Esophagus squamous epithelium (tissue), 5 donors: ENCODE results near the gene KCNH1. TPM values are rescaled to one million over a fixed set of nuclear protein-coding genes. Genes with fewer than 3 reads are reported as not detected.

Experiments
- DNase-seq: peaks from one replicate; lab custom pipeline; 2025; lab: John Stamatoyannopoulos, UW
- H3K27ac ChIP-seq, 4 donors: fragments of 200-600 bp; sonication (generic); one replicate each; pipeline ENCODE4 v1.5.1; 2016 to 2019; ENCODE audit warnings: mild to moderate bottlenecking in 1 of 4
- H3K27me3 ChIP-seq, 4 donors: fragments of 200-600 bp; sonication (generic); 1 replicate in 3 of 4; 2 replicates in 1 of 4; pipeline versions ENCODE4 v1.5.1 to v1.6.0; 2017 to 2021; ENCODE audit warnings: antibody characterized with exemption in 1 of 4
- H3K36me3 ChIP-seq, 3 donors: fragments of 200-600 bp; sonication (generic); one replicate each; pipeline ENCODE4 v1.5.1; 2016 to 2019
- H3K4me1 ChIP-seq, 3 donors: fragments of 200-600 bp; sonication (generic); one replicate each; pipeline ENCODE4 v1.5.1; 2017 to 2019
- H3K4me3 ChIP-seq, 4 donors: fragments of 200-600 bp; sonication (generic); 1 replicate in 3 of 4; 2 replicates in 1 of 4; pipeline ENCODE4 v1.5.1; 2016 to 2019; ENCODE audit warnings: mild to moderate bottlenecking in 2 of 4, moderate library complexity in 1 of 4
- H3K9me3 ChIP-seq, 3 donors: fragments of 200-600 bp; sonication (generic); one replicate each; pipeline ENCODE4 v1.5.1; 2016 to 2019
- POLR2A ChIP-seq, 4 donors: fragments of 450-650 bp; IDR thresholded peaks; one replicate each; pipeline ENCODE4 v1.6.1; 2017; ENCODE audit warnings: antibody characterized with exemption in 4 of 4, mild to moderate bottlenecking in 4 of 4, moderate library complexity in 3 of 4
- WGBS, 2 donors: methylation state at CpG; one replicate each; pipeline ENCODE4 v1.1.5; 2018; 5-methylcytosine and 5-hydroxymethylcytosine counted together
- intact Hi-C: fragments of 100-400 bp; cut with DNase I; formaldehyde crosslinking; loops from one replicate; pipeline ENCODE4 v1.15.0; 2022
- total RNA-seq, 4 donors: library from RNA; depleted of rRNA; stranded (reverse); fragments of >200 nt; gene quantifications; one replicate each; pipeline ENCODE4 v1.1.0, GENCODE V29; 2016
- TF ChIP-seq, protein P1 (sequence below), 6 experiments: fragments of 450-650 bp in 4 of 6; fragments of 200-600 bp in 2 of 6; sonication (generic) in 2 of 6; IDR thresholded peaks; one replicate each; pipeline ENCODE4 v1.5.1; 2016 to 2019; ENCODE audit warnings: antibody characterized with exemption in 6 of 6, mild to moderate bottlenecking in 4 of 6, moderate library complexity in 4 of 6
- donor health status: DM: yes; HTN: yes; CAD: no.

Gene KCNH1
- total RNA-seq, 4 donors from 2014 or later: 0.57 to 1.0 (median 0.83) TPM; not detected in 1

DNA sequence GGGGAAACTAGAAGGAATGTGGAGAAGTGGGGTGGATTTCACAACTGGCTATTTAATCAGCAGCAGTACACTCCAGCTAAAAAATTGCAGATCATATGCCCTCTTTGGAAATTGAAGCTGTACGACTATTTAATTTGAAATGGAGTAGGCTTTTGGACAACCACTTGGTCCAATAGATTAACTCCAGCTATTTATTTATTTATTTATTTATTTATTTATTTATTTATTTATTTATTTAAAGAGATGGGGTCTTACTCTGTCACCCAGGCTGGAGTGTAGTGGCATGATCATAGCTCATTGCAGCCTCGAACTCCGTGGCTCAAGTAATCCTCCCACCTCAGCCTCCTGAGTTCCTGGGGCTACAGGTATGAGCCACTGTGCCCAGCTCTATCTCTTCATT, 312.3 kb downstream of the KCNH1 start:
- Histone ChIP-seq H3K27me3 (no peaks in the 10 kb centered on the region), H3K4me3 (no peak overlapping the region), H3K27ac (no peak overlapping the region), H3K9me3 (no peaks in the 10 kb centered on the region), H3K4me1 (no peaks in the 10 kb centered on the region), H3K36me3 (no peaks in the 10 kb centered on the region)
- intact Hi-C loops: no loop called here
- TF ChIP-seq, protein P1, sequence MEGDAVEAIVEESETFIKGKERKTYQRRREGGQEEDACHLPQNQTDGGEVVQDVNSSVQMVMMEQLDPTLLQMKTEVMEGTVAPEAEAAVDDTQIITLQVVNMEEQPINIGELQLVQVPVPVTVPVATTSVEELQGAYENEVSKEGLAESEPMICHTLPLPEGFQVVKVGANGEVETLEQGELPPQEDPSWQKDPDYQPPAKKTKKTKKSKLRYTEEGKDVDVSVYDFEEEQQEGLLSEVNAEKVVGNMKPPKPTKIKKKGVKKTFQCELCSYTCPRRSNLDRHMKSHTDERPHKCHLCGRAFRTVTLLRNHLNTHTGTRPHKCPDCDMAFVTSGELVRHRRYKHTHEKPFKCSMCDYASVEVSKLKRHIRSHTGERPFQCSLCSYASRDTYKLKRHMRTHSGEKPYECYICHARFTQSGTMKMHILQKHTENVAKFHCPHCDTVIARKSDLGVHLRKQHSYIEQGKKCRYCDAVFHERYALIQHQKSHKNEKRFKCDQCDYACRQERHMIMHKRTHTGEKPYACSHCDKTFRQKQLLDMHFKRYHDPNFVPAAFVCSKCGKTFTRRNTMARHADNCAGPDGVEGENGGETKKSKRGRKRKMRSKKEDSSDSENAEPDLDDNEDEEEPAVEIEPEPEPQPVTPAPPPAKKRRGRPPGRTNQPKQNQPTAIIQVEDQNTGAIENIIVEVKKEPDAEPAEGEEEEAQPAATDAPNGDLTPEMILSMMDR (IDR thresholded peaks at IDR 0.05): no peak
- TF ChIP-seq POLR2A (IDR thresholded peaks at IDR 0.05): no peak
- DNase-seq: no peak
- 67 to 91% methylated on average over 3 of the region's 3 CpGs for WGBS, 2 donors

DNA sequence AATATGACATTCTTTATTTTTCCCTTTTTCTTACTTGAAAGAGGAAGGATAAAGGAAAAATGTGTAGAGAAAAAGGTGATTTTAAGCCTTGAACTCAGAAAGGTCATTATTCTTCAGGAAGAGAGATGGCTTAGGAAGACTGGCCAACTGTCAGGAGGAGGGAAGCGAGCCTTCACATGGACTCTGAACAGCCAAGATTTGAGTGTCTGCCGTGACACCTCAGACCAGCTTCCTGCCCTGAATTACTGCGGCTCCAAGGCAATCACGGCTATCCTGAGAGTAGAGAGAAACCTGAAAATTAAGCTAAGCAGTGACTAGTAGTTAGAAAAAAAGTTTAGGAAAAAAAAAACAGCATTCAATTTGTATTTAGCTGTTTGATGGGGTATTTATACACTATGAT, 314.7 kb downstream of the KCNH1 start:
- Histone ChIP-seq H3K9me3 (no peaks in the 10 kb centered on the region), H3K27me3 (no peaks in the 10 kb centered on the region), H3K36me3 (no peaks in the 10 kb centered on the region), H3K27ac (no peak overlapping the region), H3K4me3 (no peak overlapping the region), H3K4me1 (no peaks in the 10 kb centered on the region)
- no peak for DNase-seq
- TF ChIP-seq POLR2A (IDR thresholded peaks at IDR 0.05): no peak
- TF ChIP-seq, protein P1 (IDR thresholded peaks at IDR 0.05): no peak
- WGBS, 2 donors: 84 to 88% methylated on average over 4 of the region's 4 CpGs
- intact Hi-C loops: no loop called here

DNA sequence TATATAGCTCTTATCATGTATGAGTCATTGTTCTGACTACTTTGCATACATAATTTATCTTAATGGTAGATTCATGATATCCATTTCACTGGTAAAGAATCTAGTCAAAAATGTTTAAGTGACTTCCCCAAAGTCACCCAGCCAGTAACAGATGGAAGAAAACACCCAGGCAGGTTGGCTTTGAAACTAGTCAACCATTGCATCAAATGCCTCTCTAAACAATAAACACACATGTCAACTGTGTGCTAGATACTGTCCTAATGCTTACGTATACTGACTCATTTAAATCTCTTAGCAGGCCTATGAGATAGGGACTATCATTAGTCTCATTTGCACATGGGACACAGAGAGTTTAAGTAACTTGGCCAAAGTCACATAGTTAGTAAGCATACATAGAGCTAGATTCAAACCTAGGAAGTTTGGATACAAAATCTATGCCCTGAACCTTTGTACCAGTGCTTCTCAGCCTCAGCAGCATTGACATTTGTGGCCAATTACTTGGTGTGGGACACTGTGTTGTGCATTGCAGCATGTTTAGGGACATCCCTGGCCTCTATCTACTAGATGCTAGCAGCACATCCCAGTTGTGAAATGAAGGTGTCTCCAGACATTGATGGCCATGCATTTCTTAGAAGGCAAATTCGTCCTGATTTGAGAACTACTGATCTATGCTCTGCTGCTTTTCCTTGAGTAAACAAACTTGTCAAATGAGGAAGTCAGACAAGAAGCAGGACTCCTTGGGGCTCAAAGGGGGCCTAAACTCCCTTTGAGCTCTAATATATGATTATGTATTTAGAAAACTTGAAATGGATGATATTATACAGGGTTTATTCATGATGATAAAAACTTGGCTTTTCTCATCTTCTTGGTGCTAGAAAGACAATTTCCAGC, 316.3 kb downstream of the KCNH1 start:
- DNase-seq: no peak
- Histone ChIP-seq H3K36me3 (no peaks in the 10 kb centered on the region), H3K4me1 (no peaks in the 10 kb centered on the region), H3K4me3 (no peak overlapping the region), H3K9me3 (no peaks in the 10 kb centered on the region), H3K27me3 (no peaks in the 10 kb centered on the region), H3K27ac (no peak overlapping the region)
- intact Hi-C loops: no loop called here
- WGBS, 2 donors: 73 to 79% methylated on average over 2 of the region's 2 CpGs
- TF ChIP-seq POLR2A (IDR thresholded peaks at IDR 0.05): no peak
- TF ChIP-seq, protein P1 (IDR thresholded peaks at IDR 0.05): no peak

DNA sequence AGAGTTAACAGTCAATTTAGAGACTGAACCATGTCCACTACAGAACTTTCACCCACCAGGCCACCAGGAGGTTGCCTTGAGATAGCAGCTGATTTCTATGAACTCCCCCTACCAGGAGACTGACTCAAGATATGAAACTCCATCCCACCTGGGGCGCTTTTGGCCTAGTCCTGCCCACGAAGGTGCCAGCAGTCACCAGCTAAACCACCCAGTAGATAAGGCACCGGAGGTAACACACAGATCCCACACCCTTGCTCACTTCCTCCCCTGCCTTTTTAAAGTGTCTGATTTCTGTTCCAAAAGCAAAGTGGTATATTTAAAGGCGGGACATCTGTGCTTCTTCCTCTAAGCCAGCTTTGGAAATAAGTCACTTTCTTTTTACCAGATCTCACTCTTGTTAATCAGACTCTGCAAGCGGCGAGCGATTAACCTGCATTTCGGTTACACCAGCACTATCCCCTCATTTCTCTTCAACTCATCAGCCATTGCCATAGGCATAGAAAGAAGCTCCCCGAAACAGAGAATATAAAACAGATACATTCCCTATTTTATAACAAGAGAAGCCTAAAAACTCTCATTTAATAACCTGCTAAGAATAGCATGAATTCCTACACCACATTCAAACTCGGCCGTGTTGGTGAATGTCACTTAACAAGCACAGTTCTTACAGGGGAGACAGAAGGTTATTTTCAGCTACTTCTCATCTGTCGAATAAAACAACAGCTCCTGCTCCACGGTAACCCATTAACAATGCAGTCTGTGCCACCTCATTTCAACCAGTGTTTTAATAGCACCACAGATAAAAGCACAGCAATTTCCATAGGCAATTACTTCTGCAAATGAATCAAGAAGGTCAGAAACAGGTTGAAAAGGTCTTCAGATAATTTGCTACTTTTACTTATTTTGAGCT, 318.1 kb downstream of the KCNH1 start:
- Histone ChIP-seq H3K27me3 (no peaks in the 10 kb centered on the region), H3K27ac (no peak overlapping the region), H3K36me3 (no peaks in the 10 kb centered on the region), H3K9me3 (no peaks in the 10 kb centered on the region), H3K4me3 (no peak overlapping the region), H3K4me1 (no peaks in the 10 kb centered on the region)
- intact Hi-C loops: no loop called here
- WGBS, 2 donors: 75 to 78% methylated on average over 12 to 13 of the region's 13 CpGs
- no peak for DNase-seq
- no peak for TF ChIP-seq POLR2A (IDR thresholded peaks at IDR 0.05)
- TF ChIP-seq, protein P1 (IDR thresholded peaks at IDR 0.05): no peak
